Muscle of back (tissue), 13 donors: ENCODE measurements around the gene MARS1. TPM values are rescaled to one million over a fixed set of nuclear protein-coding genes. Genes with fewer than 3 reads are reported as not detected.
"Not testable (repeated sequence)": the region's sequence is repeated elsewhere in the genome, so short reads cannot be mapped to it uniquely, and the experiment has no call there.

Source experiments
- DNase-seq, 3 donors: peaks; one replicate each; pipeline versions ENCODE4 v3.0.0 to v3.0.0-alpha.2; 2013
- long read RNA-seq, 9 donors: transcript quantifications; one replicate each; lab custom pipeline, GENCODE V29; 2026
- polyA plus RNA-seq, 10 donors: library from polyadenylated mRNA; unstranded; fragments of 120-200 nt; gene quantifications; one replicate each; pipeline ENCODE4 v1.2.1, GENCODE V29; 2013; ENCODE audit not compliant: insufficient read length in 10 of 10

Gene MARS1
- polyA plus RNA-seq: 100 to 1,000 TPM in 2 of 10 donors, 10 to 100 TPM in 8; 72.4 to 114 (median 90.8) TPM
- long read RNA-seq, donor 1, transcript MARS-201 (21 exons, 2,905 nt): major isoform, 6 of 9 reads
- long read RNA-seq, donor 1, partial matches to known transcripts: 0 of 9 reads
- long read RNA-seq, donor 1, other reads (novel, unspliced or antisense): 0 of 9 reads
- long read RNA-seq, donor 2, transcript MARS-201 (21 exons, 2,905 nt): major isoform, 10 of 19 reads
- long read RNA-seq, donor 2, partial matches to known transcripts: 0 of 19 reads
- long read RNA-seq, donor 2, other reads (novel, unspliced or antisense): 8 of 19 reads
- long read RNA-seq, donor 3: 0 reads
- long read RNA-seq, donor 4, partial matches to known transcripts: 15 of 24 reads
- long read RNA-seq, donor 4, other reads (novel, unspliced or antisense): 6 of 24 reads
- long read RNA-seq, donor 5, transcript MARS-201 (21 exons, 2,905 nt): major isoform, 12 of 15 reads
- long read RNA-seq, donor 5, partial matches to known transcripts: 0 of 15 reads
- long read RNA-seq, donor 5, other reads (novel, unspliced or antisense): 0 of 15 reads
- long read RNA-seq, donor 6, transcript MARS-201 (21 exons, 2,905 nt): major isoform, 7 of 14 reads
- long read RNA-seq, donor 6, partial matches to known transcripts: 5 of 14 reads
- long read RNA-seq, donor 6, other reads (novel, unspliced or antisense): 0 of 14 reads
- long read RNA-seq, donor 7, transcript MARS-201 (21 exons, 2,905 nt): major isoform, 6 of 7 reads
- long read RNA-seq, donor 7, partial matches to known transcripts: 0 of 7 reads
- long read RNA-seq, donor 7, other reads (novel, unspliced or antisense): 0 of 7 reads
- long read RNA-seq, donor 8, partial matches to known transcripts: 5 of 8 reads
- long read RNA-seq, donor 8, other reads (novel, unspliced or antisense): 0 of 8 reads
- long read RNA-seq, donor 9, partial matches to known transcripts: 0 of 1 reads
- long read RNA-seq, donor 9, other reads (novel, unspliced or antisense): 0 of 1 reads

DNA sequence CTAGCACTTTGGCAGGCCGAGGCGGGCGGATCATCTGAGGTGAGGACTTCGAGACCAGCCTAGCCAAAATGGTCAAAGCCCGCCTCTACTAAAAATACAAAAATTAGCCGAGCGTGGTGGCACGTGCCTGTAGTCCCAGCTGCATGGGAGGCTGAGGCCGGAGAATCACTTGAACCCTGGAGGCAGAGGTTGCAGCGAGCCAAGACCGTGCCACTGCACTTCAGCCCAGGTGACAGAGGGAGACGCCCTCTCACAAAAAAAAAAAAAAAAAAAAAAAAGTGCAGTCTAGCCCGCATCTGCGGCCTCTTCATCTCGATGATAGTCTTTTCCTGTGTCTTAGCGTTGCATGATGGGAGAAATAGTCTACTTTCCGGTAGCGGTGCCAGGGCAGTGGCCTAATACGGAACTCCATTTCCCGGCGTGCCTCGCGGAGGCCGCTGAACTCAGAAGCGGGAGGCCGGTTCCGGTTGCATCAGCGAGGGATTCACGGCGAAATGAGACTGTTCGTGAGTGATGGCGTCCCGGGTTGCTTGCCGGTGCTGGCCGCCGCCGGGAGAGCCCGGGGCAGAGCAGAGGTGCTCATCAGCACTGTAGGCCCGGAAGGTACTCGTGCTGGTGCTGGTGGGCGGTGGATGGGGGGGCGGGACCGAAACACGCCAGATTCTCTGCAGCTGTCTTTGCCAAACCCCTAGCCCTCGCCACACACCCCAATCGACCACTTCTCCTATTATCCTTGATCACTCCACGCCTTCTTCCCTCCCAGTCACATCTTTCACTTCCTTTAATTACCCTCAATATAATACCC, at the start of gene MARS1:
Gene MARS1 (plus strand): TSS at position 472 of the 805 bp plus-strand sequence. CDS start 23 bp downstream, at position 495.
- peak; percentile 98 to 99 (median 98) for DNase-seq

- DNase-seq: no peak
These were observed 49.5 kb upstream of the MARS1 start for GRCh38 chr12:57438400-57438799.

DNA sequence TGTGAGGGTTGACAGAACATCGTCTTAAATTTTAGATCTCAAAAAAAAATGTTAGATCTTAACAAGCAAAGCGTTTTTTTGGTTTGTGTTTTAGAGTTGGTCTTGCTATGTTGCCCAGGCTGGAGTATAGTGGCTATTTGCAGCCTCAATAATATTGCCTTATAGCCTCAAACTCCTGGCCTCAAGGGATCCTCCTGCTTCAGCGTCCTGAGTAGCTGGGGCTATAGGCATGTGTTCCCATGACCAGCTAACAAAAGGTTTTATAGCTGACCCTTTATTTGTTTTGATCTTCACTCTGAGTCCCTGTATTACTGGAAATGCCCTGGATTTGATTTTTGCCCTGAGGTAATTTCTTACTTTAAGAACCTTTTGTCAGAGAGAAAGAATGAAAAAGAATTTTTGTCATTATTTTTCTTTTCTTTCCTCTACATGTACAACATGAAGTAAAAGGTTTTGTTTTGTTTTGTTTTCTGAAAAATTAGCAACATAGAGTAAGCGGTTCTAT, 48.1 kb upstream of the MARS1 start:
- no peak for DNase-seq

- not testable (repeated sequence) for DNase-seq
These were observed 46.5 kb upstream of the MARS1 start for GRCh38 chr12:57441393-57441792.

- no peak for DNase-seq
These were observed 45.9 kb upstream of the MARS1 start for GRCh38 chr12:57441846-57442427.

GRCh38 chr12:57444337-57444736, 43.5 kb upstream of the MARS1 start:
- not testable (repeated sequence) for DNase-seq

DNA sequence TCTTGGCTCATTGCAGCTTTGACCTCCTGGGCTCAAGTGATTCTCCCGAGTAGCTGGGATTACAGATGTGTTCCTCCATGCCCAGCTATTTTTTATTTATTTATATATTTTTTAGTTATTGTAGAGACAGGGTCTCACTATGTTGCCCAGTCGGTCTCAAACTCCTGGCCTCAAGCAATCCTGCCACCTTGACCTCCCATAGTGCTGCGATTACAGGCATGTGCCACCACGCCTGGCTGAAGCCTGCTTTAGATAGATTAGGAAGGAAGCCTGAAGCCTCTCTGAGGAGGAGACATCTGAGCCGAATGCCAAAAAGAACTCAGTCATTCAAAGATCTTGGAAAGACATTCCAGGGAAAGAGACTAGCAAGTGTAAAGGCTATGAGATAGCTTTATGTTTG, 43.1 kb upstream of the MARS1 start:
- DNase-seq: no peak

- DNase-seq: no peak
These were observed 41.4 kb upstream of the MARS1 start for GRCh38 chr12:57446292-57446960.

DNA sequence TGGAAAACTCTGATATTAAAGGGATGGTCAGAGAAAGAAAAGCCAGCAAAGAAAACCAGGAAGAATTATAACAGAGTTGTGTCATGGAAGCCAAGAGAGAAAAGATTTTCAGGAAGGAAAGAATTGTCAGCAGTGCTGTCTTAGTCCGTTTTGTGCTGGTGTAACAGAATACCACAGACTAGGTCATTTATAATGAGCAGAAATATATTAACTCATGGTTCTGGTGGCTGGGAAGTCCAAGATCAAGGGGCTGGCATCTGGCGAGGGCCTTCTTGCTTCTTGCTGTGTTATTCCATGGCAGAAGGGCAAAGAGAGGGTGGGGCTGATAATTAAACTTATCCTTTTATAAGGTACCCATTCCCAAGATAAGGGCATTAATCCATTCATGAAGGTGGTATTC, 39.2 kb upstream of the MARS1 start:
- no peak for DNase-seq

GRCh38 chr12:57449375-57449774, 38.5 kb upstream of the MARS1 start:
- DNase-seq: no peak

DNA sequence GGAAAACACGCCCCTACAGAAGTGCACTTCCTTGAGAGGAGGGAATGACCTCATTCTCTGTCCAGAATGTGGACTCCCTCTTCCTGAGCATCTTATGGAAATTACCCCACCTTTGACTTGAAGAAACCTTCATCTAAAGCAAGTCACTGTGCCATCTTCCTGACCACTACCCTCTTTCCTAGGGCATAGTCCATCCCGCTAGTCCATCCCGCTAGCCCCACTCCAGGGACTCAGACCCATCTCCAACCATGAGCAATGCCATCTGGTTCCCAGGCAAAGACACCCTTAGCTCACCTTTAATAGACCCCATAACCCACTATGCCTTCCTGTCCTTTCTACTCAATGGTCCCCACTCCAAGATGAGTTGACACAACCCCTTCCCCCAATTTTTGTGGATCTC, 37.8 kb upstream of the MARS1 start:
- no peak for DNase-seq

GRCh38 chr12:57451233-57451778, 36.6 kb upstream of the MARS1 start:
- DNase-seq: no peak

- peak; percentile 59 to 92 (median 69) for DNase-seq
These were observed 35.5 kb upstream of the MARS1 start for GRCh38 chr12:57452181-57452936.

DNA sequence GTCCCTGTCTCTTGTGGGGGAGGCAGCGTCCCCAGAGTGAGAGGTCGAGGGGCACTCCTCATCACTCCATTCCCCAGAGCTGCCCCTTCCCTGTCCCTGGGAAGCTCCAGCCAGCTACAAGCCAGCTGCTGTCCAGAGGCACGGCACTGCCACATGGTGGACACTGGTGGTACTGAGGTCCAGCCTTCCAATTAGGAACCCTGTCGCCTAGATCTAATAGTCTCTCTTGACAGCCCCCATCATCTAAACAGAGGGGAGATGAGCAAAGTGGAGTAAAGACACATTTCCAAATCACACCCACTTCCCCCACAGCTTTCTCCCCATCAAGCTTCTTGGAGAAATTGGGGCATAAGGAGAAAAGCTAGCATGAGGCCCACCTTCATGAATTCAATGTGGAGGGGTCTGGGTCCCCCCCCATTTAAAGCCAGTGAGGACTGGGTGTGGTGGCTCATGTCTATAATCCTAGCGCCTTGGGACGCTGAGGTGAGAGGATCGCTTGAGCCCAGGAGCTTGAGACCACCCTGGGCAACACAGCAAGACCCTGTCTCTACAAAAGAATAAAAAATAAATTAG, 34.8 kb upstream of the MARS1 start:
- DNase-seq: peak; percentile 73 to 84 (median 77)

- no peak for DNase-seq
These were observed 33.7 kb upstream of the MARS1 start for GRCh38 chr12:57454213-57454565.

GRCh38 chr12:57454566-57455373, 33.1 kb upstream of the MARS1 start, which contains the start of gene INHBE:
Gene INHBE, plus strand, starts transcription at chr12:57455307. Its CDS starts 230 bp downstream, at chr12:57455537.
- peak in 2 of 3 donors; percentile 60 to 88 for DNase-seq

DNA sequence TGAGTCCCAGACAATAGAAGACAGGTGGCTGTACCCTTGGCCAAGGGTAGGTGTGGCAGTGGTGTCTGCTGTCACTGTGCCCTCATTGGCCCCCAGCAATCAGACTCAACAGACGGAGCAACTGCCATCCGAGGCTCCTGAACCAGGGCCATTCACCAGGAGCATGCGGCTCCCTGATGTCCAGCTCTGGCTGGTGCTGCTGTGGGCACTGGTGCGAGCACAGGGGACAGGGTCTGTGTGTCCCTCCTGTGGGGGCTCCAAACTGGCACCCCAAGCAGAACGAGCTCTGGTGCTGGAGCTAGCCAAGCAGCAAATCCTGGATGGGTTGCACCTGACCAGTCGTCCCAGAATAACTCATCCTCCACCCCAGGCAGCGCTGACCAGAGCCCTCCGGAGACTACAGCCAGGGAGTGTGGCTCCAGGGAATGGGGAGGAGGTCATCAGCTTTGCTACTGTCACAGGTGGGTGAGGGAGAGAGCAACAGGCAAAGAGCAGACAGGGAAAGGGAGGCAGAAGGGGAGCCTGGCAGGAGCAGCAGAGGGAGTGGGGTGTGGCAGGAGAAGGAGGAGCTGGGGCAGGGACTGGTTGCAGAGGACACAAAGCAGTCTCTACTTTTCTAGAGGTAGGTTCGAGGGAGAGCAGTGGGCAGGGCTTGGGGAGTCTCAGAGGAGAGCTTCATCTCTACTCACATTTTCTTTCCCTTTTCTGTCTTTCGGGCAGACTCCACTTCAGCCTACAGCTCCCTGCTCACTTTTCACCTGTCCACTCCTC, 32.3 kb upstream of the MARS1 start:
- DNase-seq: no peak
